HepG2 (cell line): ENCODE results near the gene COASY. TPM values are rescaled to one million over a fixed set of nuclear protein-coding genes. Genes with fewer than 3 reads are reported as not detected.

Source experiments
- ATF6 ChIP-seq: sonication (generic); formaldehyde crosslinking; conservative IDR thresholded peaks from 2 replicates; pipeline ENCODE4 v1.4.0; 2020; ENCODE audit warnings: missing genetic modification reagents
- BCLAF1 ChIP-seq: fragments of 450-650 bp; IDR thresholded peaks from 2 replicates; pipeline ENCODE4 v1.6.1; 2017; ENCODE audit warnings: mild to moderate bottlenecking
- FOXK2 ChIP-seq: fragments of 450-650 bp; IDR thresholded peaks from 2 replicates; pipeline ENCODE4 v1.6.1; 2016
- HNRNPK ChIP-seq: fragments of 200-400 bp; formaldehyde crosslinking; IDR thresholded peaks from 2 replicates; pipeline ENCODE4 v1.6.1; 2018; ENCODE audit warnings: low read length, low read depth, moderate library complexity, mild to moderate bottlenecking; ENCODE audit not compliant: poor library complexity, severe bottlenecking
- JUN ChIP-seq: sonication (generic); formaldehyde crosslinking; IDR thresholded peaks from 2 replicates; pipeline ENCODE4 v1.4.0; 2020; ENCODE audit warnings: mild to moderate bottlenecking, missing genetic modification reagents
- KDM1A ChIP-seq: IDR thresholded peaks from 2 replicates; pipeline ENCODE4 v1.6.1; 2016; ENCODE audit warnings: missing compliant biosample characterization
- MAF1 ChIP-seq: sonication (generic); formaldehyde crosslinking; IDR thresholded peaks from 2 replicates; pipeline ENCODE4 v1.5.0; 2020; ENCODE audit warnings: missing genetic modification reagents, borderline replicate concordance
- NFAT5 ChIP-seq: sonication (generic); formaldehyde crosslinking; IDR thresholded peaks from 2 replicates; pipeline ENCODE4 v1.4.0; 2020; ENCODE audit warnings: missing genetic modification reagents
- RFXANK ChIP-seq: IDR thresholded peaks from 2 replicates; pipeline ENCODE4 v1.6.1; 2016
- SNAPC2 ChIP-seq: sonication (generic); formaldehyde crosslinking; IDR thresholded peaks from 2 replicates; pipeline ENCODE4 v1.8.1; 2022; ENCODE audit warnings: mild to moderate bottlenecking, missing genetic modification reagents
- STAT6 ChIP-seq: sonication (generic); formaldehyde crosslinking; IDR thresholded peaks from 2 replicates; pipeline ENCODE4 v1.4.0; 2020; ENCODE audit warnings: missing genetic modification reagents, mild to moderate bottlenecking, borderline replicate concordance
- TBX3 ChIP-seq: fragments of 450-650 bp; IDR thresholded peaks from 2 replicates; pipeline ENCODE4 v1.6.1; 2017; ENCODE audit warnings: antibody characterized with exemption, mild to moderate bottlenecking, inconsistent platforms, borderline replicate concordance
- TOPORS ChIP-seq: sonication (generic); formaldehyde crosslinking; IDR thresholded peaks from 2 replicates; pipeline ENCODE4 v1.8.0; 2023; ENCODE audit warnings: mild to moderate bottlenecking, missing genetic modification reagents
- ZNF180 ChIP-seq: sonication (generic); formaldehyde crosslinking; IDR thresholded peaks from 2 replicates; pipeline ENCODE4 v1.4.0; 2020; ENCODE audit warnings: low read depth, missing genetic modification reagents, borderline replicate concordance
- ZNF329 ChIP-seq: sonication (generic); formaldehyde crosslinking; IDR thresholded peaks from 2 replicates; pipeline ENCODE4 v1.9.0; 2021; ENCODE audit warnings: low read depth, mild to moderate bottlenecking, missing genetic modification reagents
- ZNF468 ChIP-seq: sonication (generic); formaldehyde crosslinking; IDR thresholded peaks from 2 replicates; pipeline ENCODE4 v1.8.0; 2022; ENCODE audit warnings: mild to moderate bottlenecking, moderate library complexity, missing genetic modification reagents
- ZNF672 ChIP-seq: sonication (generic); formaldehyde crosslinking; IDR thresholded peaks from 2 replicates; pipeline ENCODE4 v1.8.1; 2022; ENCODE audit warnings: missing genetic modification reagents
- ZNF775 ChIP-seq: sonication (generic); formaldehyde crosslinking; IDR thresholded peaks from 2 replicates; pipeline ENCODE4 v1.4.0; 2020; ENCODE audit warnings: missing genetic modification reagents, mild to moderate bottlenecking, moderate library complexity, borderline replicate concordance
- ZNF879 ChIP-seq: sonication (generic); formaldehyde crosslinking; IDR thresholded peaks from 2 replicates; pipeline ENCODE4 v1.8.1; 2023; ENCODE audit warnings: missing genetic modification reagents
- polyA plus RNA-seq, 8 experiments: library from polyadenylated mRNA; depleted of rRNA in 3 of 8; stranded (reverse) in 7 of 8; unstranded in 1 of 8; fragments of >200 nt; fragmentation: Illumina TruSeq in 4 of 8; extraction: Trizol in 4 of 8; gene quantifications; 2 replicates each; pipeline versions ENCODE4 v1.2.1 to v1.2.3, GENCODE V29; 2011 to 2016; ENCODE audit warnings: low read depth in 4 of 8, missing spikeins in 1 of 8, mixed read lengths in 1 of 8; ENCODE audit not compliant: insufficient read depth in 1 of 8
- total RNA-seq, 5 experiments: library from RNA; depleted of rRNA; stranded (reverse); fragments of >200 nt; fragmentation: Illumina TruSeq; extraction: Trizol; gene quantifications; 2 replicates each; pipeline ENCODE4 v1.2.3, GENCODE V29; 2016; ENCODE audit warnings: low read depth in 1 of 5

COASY gene
- total and polyA plus RNA-seq, 2 of the 13 experiments (the other 11 are each of a cell fraction or from before 2014, with no cell fraction given), result 90.7 to 125 TPM

GRCh38 chr17:42544874-42545283 is 17.1 kb upstream of the COASY start (continued):
- TF ChIP-seq NFAT5 (CRISPR knock-in tag) (no peak), ZNF180 (CRISPR knock-in tag) (no peak), HNRNPK (no peak), TOPORS (CRISPR knock-in tag) (no peak), RFXANK (CRISPR knock-in tag) (no peak), ZNF672 (CRISPR knock-in tag) (no peak), FOXK2 (0 out of 2 replicates have a peak, but pooled peaks have one; percentile 40), ZNF468 (CRISPR knock-in tag) (no peak), JUN (CRISPR knock-in tag) (no peak), KDM1A (no peak), STAT6 (CRISPR knock-in tag) (no peak), ATF6 (CRISPR knock-in tag) (no peak), ZNF775 (CRISPR knock-in tag) (no peak), SNAPC2 (CRISPR knock-in tag) (no peak), BCLAF1 (no peak), ZNF329 (no peak), ZNF879 (CRISPR knock-in tag) (no peak), MAF1 (no peak), TBX3 (peak; percentile 39; the same call in 1 of the 2 replicates)
